ENCODE measurements around the gene LRRC72. TPM values are rescaled to one million over a fixed set of nuclear protein-coding genes. Genes with fewer than 3 reads are reported as not detected.

LRRC72 gene
- polyA plus RNA-seq, 1 donor (not counting 4 experiments of a cell fraction or from before 2014, with no cell fraction given), result not detected

DNA sequence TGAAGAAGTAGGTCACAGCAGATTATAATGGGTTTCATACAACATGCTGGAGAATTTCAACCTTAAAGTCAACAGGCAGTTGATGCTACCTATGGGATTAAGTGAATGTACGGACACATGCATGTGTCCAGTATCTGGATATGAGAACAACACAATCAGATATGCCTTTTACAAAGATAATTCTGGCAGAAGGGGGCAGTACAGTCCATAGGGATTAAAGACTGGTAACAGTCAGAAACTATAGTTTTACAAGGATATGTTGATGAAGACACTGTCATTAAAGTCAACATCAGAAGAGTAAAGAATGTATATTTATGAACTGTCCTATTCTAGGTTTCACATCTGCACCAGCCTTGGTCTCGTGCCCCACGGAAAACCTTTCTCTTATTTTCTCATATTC, 77.4 kb downstream of the LRRC72 start:
- no peak overlapping the region for H3K4me2 ChIP-seq (ENCODE audit: control insufficient read depth, extremely low read depth, insufficient read depth, low read depth, low read length)
- H3K79me2 ChIP-seq (ENCODE audit: control insufficient read depth, insufficient read depth, low read length), result no peaks in the 10 kb centered on the region
- H3K27ac ChIP-seq (ENCODE audit: control insufficient read depth, insufficient read depth, low read length), result no peak overlapping the region
- H3K36me3 ChIP-seq (ENCODE audit: control insufficient read depth in 2 of 2, extremely low read depth in 1 of 2, insufficient read depth in 2 of 2, low read length in 2 of 2), result peaks cover 0 to 8% of the 10 kb centered on the region in 2 experiments
- H2AFZ ChIP-seq (ENCODE audit: control insufficient read depth, low read length), result no peak overlapping the region
- dilution Hi-C loops (cut with MboI; ENCODE audit: extremely low pct_ligation_motif_present, low sequenced_read_pairs), result no loop called here
- no peak overlapping the region for H3K9ac ChIP-seq (ENCODE audit: control insufficient read depth, extremely low read depth, insufficient read depth, low read length)
- no peaks in the 10 kb centered on the region for H3K27me3 ChIP-seq (ENCODE audit: control insufficient read depth, extremely low read depth, insufficient read depth, low read length)
- TF ChIP-seq, protein P1, sequence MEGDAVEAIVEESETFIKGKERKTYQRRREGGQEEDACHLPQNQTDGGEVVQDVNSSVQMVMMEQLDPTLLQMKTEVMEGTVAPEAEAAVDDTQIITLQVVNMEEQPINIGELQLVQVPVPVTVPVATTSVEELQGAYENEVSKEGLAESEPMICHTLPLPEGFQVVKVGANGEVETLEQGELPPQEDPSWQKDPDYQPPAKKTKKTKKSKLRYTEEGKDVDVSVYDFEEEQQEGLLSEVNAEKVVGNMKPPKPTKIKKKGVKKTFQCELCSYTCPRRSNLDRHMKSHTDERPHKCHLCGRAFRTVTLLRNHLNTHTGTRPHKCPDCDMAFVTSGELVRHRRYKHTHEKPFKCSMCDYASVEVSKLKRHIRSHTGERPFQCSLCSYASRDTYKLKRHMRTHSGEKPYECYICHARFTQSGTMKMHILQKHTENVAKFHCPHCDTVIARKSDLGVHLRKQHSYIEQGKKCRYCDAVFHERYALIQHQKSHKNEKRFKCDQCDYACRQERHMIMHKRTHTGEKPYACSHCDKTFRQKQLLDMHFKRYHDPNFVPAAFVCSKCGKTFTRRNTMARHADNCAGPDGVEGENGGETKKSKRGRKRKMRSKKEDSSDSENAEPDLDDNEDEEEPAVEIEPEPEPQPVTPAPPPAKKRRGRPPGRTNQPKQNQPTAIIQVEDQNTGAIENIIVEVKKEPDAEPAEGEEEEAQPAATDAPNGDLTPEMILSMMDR (optimal IDR thresholded peaks at IDR 0.05 in 1 of 3, IDR thresholded peaks at IDR 0.05 in 1 of 3, conservative IDR thresholded peaks at IDR 0.05 in 1 of 3; ENCODE audit: extremely low read depth in 1 of 3, insufficient read depth in 2 of 3, low read length in 3 of 3), result no peak
- no peak for TF ChIP-seq EZH2 (IDR thresholded peaks at IDR 0.05; ENCODE audit: low read length)
- no peaks in the 10 kb centered on the region for H4K20me1 ChIP-seq (ENCODE audit: control insufficient read depth, extremely low read depth, insufficient read depth, low read length)
- no peaks in the 10 kb centered on the region for H3K9me3 ChIP-seq (ENCODE audit: control insufficient read depth, low read depth, low read length)
- H3K9me1 ChIP-seq (ENCODE audit: control insufficient read depth, extremely low read depth, insufficient read depth, low read length), result no peaks in the 10 kb centered on the region
- FAIRE-seq, result no peak
- no peak overlapping the region for H3K4me3 ChIP-seq (ENCODE audit: control insufficient read depth in 2 of 3, extremely low read depth in 1 of 3, insufficient read depth in 2 of 3, low read depth in 1 of 3, low read length in 3 of 3)
- no peaks in the 10 kb centered on the region for H3K4me1 ChIP-seq (ENCODE audit: control insufficient read depth, extremely low read depth, insufficient read depth, low read length)
- DNase-seq (ENCODE audit: low read depth, low spot score), result no peak

DNA sequence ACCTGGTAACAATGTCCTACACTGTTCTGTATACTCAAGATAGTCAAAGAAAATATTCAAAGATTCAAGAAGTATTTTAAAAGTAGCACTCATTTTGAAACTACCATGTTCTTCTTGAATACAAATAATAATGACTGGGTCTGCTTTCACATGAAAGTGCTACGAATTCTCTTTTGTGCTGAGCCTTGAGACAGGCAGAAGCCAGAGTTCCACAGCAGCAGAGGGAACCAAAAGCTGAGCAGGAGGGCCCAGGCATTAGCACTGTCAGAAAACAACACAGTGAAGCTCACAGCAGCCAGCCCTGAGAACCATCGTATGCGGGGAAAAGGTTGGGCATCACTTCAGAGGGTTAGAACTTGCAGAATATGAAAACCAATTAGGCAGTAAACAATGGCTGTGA, 80.1 kb downstream of the LRRC72 start:
- Histone ChIP-seq H3K36me3 (ENCODE audit: control insufficient read depth in 2 of 2, extremely low read depth in 1 of 2, insufficient read depth in 2 of 2, low read length in 2 of 2) (peaks cover 0 to 6% of the 10 kb centered on the region in 2 experiments), H3K9me3 (ENCODE audit: control insufficient read depth, low read depth, low read length) (no peaks in the 10 kb centered on the region), H3K27me3 (ENCODE audit: control insufficient read depth, extremely low read depth, insufficient read depth, low read length) (no peaks in the 10 kb centered on the region), H4K20me1 (ENCODE audit: control insufficient read depth, extremely low read depth, insufficient read depth, low read length) (no peaks in the 10 kb centered on the region), H3K9me1 (ENCODE audit: control insufficient read depth, extremely low read depth, insufficient read depth, low read length) (no peaks in the 10 kb centered on the region), H3K27ac (ENCODE audit: control insufficient read depth, insufficient read depth, low read length) (no peak overlapping the region), H2AFZ (ENCODE audit: control insufficient read depth, low read length) (no peak overlapping the region), H3K4me2 (ENCODE audit: control insufficient read depth, extremely low read depth, insufficient read depth, low read depth, low read length) (no peak overlapping the region), H3K4me1 (ENCODE audit: control insufficient read depth, extremely low read depth, insufficient read depth, low read length) (no peaks in the 10 kb centered on the region), H3K9ac (ENCODE audit: control insufficient read depth, extremely low read depth, insufficient read depth, low read length) (no peak overlapping the region), H3K79me2 (ENCODE audit: control insufficient read depth, insufficient read depth, low read length) (no peaks in the 10 kb centered on the region), H3K4me3 (ENCODE audit: control insufficient read depth in 2 of 3, extremely low read depth in 1 of 3, insufficient read depth in 2 of 3, low read depth in 1 of 3, low read length in 3 of 3) (no peak overlapping the region)
- FAIRE-seq, result no peak
- no peak for TF ChIP-seq EZH2 (IDR thresholded peaks at IDR 0.05; ENCODE audit: low read length)
- TF ChIP-seq, protein P1 (optimal IDR thresholded peaks at IDR 0.05 in 1 of 3, IDR thresholded peaks at IDR 0.05 in 1 of 3, conservative IDR thresholded peaks at IDR 0.05 in 1 of 3; ENCODE audit: extremely low read depth in 1 of 3, insufficient read depth in 2 of 3, low read length in 3 of 3), result no peak
- dilution Hi-C loops (cut with MboI; ENCODE audit: extremely low pct_ligation_motif_present, low sequenced_read_pairs), result no loop called here
- DNase-seq (ENCODE audit: low read depth, low spot score), result no peak

All from keratinocyte (primary cell).